ENCODE results near the gene UBR7.

UBR7 gene

DNA sequence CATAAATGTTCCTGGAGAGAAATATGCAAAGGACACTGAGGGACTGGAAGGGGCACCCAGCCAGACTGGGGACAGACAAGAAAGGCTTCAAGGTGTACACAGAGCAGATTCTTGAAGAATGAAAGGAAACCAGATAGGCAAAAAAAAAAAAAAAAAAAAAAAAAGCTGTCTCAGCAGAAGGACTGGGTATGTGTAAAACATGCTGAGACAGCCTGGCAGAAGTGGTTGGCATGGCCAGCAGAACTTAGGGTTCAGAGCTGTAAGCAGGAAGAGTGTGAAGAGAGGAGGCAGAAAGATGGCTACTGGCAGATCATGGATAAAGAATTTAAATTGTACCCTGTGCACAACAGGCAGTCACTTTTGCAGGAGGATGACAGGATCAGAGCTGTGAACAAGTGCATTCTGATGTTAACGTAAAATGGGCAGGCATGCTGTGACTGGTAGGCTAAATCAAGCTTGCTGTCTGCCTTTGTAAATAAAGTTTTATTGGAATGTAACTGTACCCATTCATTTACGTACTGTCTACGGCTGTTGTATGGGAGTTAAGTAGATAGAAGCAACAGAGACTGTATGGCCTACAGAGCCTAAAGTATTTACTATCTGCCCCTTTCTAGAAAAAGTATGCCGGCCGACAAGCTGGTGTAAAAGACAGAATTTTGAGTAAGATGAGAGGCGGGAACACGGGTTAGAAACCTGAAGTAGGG is 42.2 kb downstream of the UBR7 start:
- no peak overlapping the region for H2AFZ ChIP-seq (ENCODE audit: low read depth, low read length)
- H4K20me1 ChIP-seq (ENCODE audit: insufficient read depth, low read length): no peaks in the 10 kb centered on the region
- H3K4me2 ChIP-seq (ENCODE audit: insufficient read depth, low read length): no peak overlapping the region
- no peak overlapping the region for H3K9ac ChIP-seq (ENCODE audit: low read depth, low read length)
- H3K4me3 ChIP-seq (ENCODE audit: low read depth in 1 of 2, low read length in 2 of 2): no peak overlapping the region
- peaks cover 43% of the 10 kb centered on the region for H3K36me3 ChIP-seq (ENCODE audit: insufficient read depth, low read length)
- ATAC-seq (ENCODE audit: insufficient read depth, low read depth) (no peak), DNase-seq (no peak)
- no peaks in the 10 kb centered on the region for H3K4me1 ChIP-seq (ENCODE audit: insufficient read depth, low read length)
- no peaks in the 10 kb centered on the region for H3K27me3 ChIP-seq (ENCODE audit: insufficient read depth, low read length, poor library complexity)
- no peaks in the 10 kb centered on the region for H3K79me2 ChIP-seq (ENCODE audit: insufficient read depth, low read length)
- no peaks in the 10 kb centered on the region for H3K9me3 ChIP-seq (ENCODE audit: insufficient read depth, low read length, severe bottlenecking)
- TF ChIP-seq EZH2 (IDR thresholded peaks at IDR 0.05; ENCODE audit: borderline replicate concordance, low read depth, low read length, severe bottlenecking): no peak
- TF ChIP-seq, protein P1, sequence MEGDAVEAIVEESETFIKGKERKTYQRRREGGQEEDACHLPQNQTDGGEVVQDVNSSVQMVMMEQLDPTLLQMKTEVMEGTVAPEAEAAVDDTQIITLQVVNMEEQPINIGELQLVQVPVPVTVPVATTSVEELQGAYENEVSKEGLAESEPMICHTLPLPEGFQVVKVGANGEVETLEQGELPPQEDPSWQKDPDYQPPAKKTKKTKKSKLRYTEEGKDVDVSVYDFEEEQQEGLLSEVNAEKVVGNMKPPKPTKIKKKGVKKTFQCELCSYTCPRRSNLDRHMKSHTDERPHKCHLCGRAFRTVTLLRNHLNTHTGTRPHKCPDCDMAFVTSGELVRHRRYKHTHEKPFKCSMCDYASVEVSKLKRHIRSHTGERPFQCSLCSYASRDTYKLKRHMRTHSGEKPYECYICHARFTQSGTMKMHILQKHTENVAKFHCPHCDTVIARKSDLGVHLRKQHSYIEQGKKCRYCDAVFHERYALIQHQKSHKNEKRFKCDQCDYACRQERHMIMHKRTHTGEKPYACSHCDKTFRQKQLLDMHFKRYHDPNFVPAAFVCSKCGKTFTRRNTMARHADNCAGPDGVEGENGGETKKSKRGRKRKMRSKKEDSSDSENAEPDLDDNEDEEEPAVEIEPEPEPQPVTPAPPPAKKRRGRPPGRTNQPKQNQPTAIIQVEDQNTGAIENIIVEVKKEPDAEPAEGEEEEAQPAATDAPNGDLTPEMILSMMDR (IDR thresholded peaks at IDR 0.05; ENCODE audit: borderline replicate concordance, extremely low read depth, low read length, poor library complexity, severe bottlenecking): no peak
- no peak overlapping the region for H3K27ac ChIP-seq (ENCODE audit: low read length)

DNA sequence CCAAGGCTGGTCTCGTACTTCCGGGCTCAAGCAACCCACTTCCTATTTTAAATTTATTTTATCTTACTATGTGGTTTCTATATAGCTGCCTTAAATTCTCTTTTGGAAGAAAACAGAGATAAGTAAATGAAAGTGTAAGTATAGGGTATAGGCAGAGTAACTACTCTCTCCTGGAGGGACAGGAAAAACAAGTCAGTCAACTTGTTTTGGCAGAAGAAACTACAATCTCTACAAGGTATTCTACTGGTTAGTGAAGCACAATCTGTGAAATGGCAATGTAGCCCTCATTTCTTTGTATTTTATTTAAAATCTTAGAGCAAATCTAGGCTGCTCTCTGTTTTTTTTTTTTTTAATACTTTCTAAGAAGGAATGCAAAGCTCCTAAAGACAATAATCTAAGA is 55.4 kb downstream of the UBR7 start:
- H3K9ac ChIP-seq (ENCODE audit: low read depth, low read length): no peak overlapping the region
- H3K9me3 ChIP-seq (ENCODE audit: insufficient read depth, low read length, severe bottlenecking): no peaks in the 10 kb centered on the region
- H4K20me1 ChIP-seq (ENCODE audit: insufficient read depth, low read length): 0 out of 2 replicates have a peak, but pooled peaks cover 3% of the 10 kb centered on the region
- no peaks in the 10 kb centered on the region for H3K27me3 ChIP-seq (ENCODE audit: insufficient read depth, low read length, poor library complexity)
- no peak overlapping the region for H2AFZ ChIP-seq (ENCODE audit: low read depth, low read length)
- no peak overlapping the region for H3K4me3 ChIP-seq (ENCODE audit: low read depth in 1 of 2, low read length in 2 of 2)
- H3K4me2 ChIP-seq (ENCODE audit: insufficient read depth, low read length): no peak overlapping the region
- no peaks in the 10 kb centered on the region for H3K79me2 ChIP-seq (ENCODE audit: insufficient read depth, low read length)
- TF ChIP-seq, protein P1 (IDR thresholded peaks at IDR 0.05; ENCODE audit: borderline replicate concordance, extremely low read depth, low read length, poor library complexity, severe bottlenecking): no peak
- TF ChIP-seq EZH2 (IDR thresholded peaks at IDR 0.05; ENCODE audit: borderline replicate concordance, low read depth, low read length, severe bottlenecking): no peak
- H3K27ac ChIP-seq (ENCODE audit: low read length): no peak overlapping the region
- ATAC-seq (ENCODE audit: insufficient read depth, low read depth): no peak
- no peaks in the 10 kb centered on the region for H3K4me1 ChIP-seq (ENCODE audit: insufficient read depth, low read length)
- no peak for DNase-seq
- peaks cover 27% of the 10 kb centered on the region for H3K36me3 ChIP-seq (ENCODE audit: insufficient read depth, low read length)

DNA sequence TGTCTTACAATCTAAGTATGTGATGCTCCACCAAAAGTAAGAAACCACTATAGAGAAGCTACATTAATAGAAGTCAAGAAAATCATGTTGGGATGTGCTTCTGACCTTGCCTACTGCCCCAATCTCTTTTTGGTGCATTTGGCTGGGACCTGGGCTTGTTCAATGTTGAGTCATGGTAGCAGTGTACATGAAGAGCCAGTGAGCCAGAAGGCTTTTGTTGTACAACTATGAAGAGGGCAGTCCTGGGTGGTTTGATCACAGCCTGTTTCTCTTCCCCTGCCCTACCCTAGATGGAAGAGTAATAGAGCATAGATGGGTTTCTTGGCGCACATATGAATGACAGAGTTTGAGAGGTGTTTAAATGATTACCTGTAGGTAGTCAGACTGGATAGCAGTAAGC is 56.4 kb downstream of the UBR7 start:
- peaks cover 23% of the 10 kb centered on the region for H3K36me3 ChIP-seq (ENCODE audit: insufficient read depth, low read length)

More for the DNA sequence above, 56.4 kb downstream of the UBR7 start:
- no peak for ATAC-seq (ENCODE audit: insufficient read depth, low read depth)
- Histone ChIP-seq H4K20me1 (ENCODE audit: insufficient read depth, low read length) (0 out of 2 replicates have a peak, but pooled peaks cover 3% of the 10 kb centered on the region), H3K79me2 (ENCODE audit: insufficient read depth, low read length) (no peaks in the 10 kb centered on the region), H3K4me2 (ENCODE audit: insufficient read depth, low read length) (no peak overlapping the region), H3K9me3 (ENCODE audit: insufficient read depth, low read length, severe bottlenecking) (no peaks in the 10 kb centered on the region), H2AFZ (ENCODE audit: low read depth, low read length) (no peak overlapping the region), H3K9ac (ENCODE audit: low read depth, low read length) (no peak overlapping the region), H3K4me1 (ENCODE audit: insufficient read depth, low read length) (no peaks in the 10 kb centered on the region), H3K27ac (ENCODE audit: low read length) (no peak overlapping the region), H3K4me3 (ENCODE audit: low read depth in 1 of 2, low read length in 2 of 2) (no peak overlapping the region), H3K27me3 (ENCODE audit: insufficient read depth, low read length, poor library complexity) (no peaks in the 10 kb centered on the region)
- DNase-seq: no peak
- TF ChIP-seq EZH2 (IDR thresholded peaks at IDR 0.05; ENCODE audit: borderline replicate concordance, low read depth, low read length, severe bottlenecking): no peak
- TF ChIP-seq, protein P1 (IDR thresholded peaks at IDR 0.05; ENCODE audit: borderline replicate concordance, extremely low read depth, low read length, poor library complexity, severe bottlenecking): no peak

All from DND-41 (cell line).